GM13976 (cell line): Measurements from ENCODE around the gene RPL32.

ENCODE experiments used
- DNase-seq: peaks from one replicate; pipeline ENCODE4 v3.0.0; 2012; ENCODE audit warnings: low spot score
- in situ Hi-C: fragments of 300-500 bp; cut with MboI; formaldehyde crosslinking; loops from one replicate; pipeline ENCODE4 v1.12.0; 2022; ENCODE audit warnings: low sequenced_read_pairs, mixed read lengths, inconsistent platforms; ENCODE audit not compliant: unreplicated experiment
- TF ChIP-seq, protein P1 (sequence below): IDR thresholded peaks from 2 replicates; pipeline ENCODE4 v1.5.1; 2012; ENCODE audit warnings: borderline replicate concordance, mild to moderate bottlenecking; ENCODE audit not compliant: insufficient read depth; ENCODE audit errors: extremely low read depth, missing control alignments, control extremely low read depth

RPL32 gene

DNA sequence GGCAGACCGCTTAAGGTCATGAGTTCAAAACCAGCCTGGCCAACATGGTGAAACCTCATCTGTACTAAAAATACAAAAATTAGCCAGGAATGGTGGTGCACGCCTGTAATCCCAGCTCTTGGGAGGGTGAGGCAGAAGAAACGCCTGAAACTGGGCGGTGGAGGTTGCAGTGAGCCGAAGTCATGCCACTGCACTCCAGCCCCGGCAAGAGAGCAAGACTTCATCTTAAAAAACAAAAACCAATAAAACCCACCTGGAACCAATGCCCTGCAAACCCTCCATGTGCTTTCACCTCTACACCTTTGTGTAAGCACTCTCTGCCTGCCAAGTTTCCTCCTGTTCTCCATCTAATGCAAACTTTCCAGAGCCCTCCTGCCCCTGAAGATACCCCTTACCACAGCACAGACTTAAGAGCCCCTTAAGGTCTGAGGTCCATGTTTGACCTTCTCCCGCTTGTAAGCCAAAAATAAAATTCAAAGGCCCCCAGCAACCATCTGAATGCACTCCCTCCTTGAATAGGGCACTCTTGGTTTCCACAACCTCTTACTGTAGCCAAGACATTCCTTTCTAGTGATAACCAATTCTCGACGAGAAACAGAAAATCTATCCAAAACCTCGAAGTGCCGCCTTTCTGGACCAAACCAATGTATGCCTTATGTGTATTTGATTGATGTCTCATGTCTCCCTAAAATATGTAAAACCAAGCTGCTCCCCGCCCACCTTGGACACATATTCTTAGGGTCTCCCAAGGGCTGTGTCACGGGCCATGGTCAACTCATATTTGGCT, 3.0 kb downstream of the RPL32 start:
- in situ Hi-C loops = no loop called here
- no peak for DNase-seq
- TF ChIP-seq, protein P1, sequence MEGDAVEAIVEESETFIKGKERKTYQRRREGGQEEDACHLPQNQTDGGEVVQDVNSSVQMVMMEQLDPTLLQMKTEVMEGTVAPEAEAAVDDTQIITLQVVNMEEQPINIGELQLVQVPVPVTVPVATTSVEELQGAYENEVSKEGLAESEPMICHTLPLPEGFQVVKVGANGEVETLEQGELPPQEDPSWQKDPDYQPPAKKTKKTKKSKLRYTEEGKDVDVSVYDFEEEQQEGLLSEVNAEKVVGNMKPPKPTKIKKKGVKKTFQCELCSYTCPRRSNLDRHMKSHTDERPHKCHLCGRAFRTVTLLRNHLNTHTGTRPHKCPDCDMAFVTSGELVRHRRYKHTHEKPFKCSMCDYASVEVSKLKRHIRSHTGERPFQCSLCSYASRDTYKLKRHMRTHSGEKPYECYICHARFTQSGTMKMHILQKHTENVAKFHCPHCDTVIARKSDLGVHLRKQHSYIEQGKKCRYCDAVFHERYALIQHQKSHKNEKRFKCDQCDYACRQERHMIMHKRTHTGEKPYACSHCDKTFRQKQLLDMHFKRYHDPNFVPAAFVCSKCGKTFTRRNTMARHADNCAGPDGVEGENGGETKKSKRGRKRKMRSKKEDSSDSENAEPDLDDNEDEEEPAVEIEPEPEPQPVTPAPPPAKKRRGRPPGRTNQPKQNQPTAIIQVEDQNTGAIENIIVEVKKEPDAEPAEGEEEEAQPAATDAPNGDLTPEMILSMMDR = no peak

DNA sequence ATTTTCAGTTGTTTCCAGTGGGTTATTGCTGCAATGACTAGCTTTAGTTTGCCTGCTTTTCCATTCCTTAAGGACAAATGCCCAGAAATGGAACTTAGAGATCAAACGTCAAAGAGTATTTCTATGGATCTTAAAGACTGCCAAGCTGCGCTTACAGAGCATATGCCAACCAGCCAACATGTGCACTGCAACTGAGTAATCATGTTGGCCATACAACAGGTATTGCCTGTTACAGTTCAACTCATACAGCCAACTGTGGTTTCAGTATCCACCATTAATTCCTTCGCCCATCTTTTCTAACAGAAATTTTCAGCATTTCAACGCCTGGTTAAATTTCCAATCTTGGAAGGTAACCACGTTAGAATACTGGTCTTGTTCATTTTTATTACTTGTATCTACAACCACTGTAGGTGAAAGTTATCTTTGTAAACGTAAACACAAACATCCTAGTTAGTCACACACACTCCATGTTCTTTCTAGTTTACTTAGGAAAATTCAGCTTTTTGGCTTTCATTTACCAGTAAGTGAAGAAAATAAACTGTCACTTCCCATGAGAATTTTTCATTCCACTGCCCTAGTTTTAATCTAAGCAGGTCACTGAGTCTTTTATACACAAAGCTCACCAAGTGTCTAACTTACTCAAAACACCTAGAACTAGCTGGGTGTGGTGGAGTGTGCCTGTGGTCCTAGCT, 3.9 kb downstream of the RPL32 start:
- in situ Hi-C loops = no loop called here
- no peak for DNase-seq
- TF ChIP-seq, protein P1 = no peak

DNA sequence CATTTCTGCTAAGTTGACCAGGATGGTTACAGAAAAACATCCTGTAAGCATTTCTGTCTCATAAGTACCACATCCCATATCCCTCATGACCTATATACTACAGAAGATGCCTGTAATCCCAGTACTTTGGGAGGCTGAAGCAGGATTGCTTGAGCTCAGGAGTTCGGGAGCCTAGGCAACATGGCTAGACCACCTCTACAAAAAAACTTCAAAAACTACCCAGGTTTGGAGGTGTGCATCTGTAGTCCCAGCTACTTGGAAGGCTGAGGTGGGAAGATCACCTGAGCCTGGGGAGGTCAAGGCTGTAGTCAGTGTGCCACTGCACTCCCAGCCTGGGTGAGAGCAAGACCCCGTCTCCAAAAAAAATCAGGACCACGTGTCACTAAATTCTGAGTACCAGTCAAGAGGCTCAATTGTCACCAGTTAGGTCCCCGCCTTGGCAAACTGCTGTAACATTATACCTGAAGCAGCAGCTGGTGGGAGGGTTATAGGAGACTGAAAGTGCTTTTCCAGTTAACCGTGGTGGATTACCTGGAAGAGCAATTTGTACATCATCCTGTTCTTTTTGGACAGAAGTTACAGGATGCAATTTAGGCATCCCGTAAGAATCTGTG, 6.2 kb downstream of the RPL32 start:
- TF ChIP-seq, protein P1 = no peak
- in situ Hi-C loops = no loop called here
- DNase-seq = no peak

DNA sequence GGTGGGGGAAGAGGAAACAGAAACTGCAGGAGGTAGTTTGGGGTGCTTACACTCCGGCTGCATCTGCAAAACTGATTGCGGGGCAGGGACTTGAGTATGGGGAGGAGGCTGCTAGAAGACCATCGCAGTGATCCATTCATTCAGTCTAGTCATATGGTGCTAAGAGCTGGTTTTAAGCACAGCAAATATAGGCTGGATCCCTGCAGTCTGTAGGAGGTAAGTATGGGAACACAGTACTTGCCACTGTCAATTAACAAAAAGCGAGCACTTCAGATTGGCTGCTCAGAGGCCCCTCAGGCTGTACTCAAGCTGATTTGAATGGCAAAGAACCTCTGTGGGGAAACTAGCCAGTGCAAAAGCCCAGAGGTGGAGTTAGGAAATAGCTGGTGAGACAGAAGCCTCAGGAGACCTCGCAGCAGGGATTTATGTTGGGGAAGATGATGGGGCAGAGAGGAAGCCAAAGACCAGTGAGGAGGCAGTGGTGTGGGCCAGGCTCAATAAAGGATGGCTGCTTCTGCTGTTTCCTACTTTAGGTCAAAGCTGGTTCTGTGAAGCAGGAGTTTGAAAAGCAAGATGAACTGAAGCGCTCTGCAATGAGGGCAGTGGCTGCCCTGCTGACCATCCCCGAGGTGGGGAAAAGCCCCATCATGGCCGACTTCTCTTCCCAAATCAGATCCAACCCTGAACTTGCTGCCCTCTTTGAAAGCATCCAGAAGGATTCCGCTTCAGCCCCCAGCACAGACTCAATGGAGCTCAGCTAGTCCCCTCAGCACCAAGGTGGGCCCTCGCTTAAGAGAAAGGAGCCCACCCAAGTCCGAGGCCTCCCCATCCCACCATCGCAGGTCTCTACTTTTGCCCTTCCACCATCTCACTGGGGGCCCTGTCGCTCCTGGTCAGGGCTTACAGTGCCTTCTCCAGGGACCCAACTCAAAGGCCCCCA, 7.9 kb downstream of the RPL32 start:
- in situ Hi-C loops = no loop called here

DNA sequence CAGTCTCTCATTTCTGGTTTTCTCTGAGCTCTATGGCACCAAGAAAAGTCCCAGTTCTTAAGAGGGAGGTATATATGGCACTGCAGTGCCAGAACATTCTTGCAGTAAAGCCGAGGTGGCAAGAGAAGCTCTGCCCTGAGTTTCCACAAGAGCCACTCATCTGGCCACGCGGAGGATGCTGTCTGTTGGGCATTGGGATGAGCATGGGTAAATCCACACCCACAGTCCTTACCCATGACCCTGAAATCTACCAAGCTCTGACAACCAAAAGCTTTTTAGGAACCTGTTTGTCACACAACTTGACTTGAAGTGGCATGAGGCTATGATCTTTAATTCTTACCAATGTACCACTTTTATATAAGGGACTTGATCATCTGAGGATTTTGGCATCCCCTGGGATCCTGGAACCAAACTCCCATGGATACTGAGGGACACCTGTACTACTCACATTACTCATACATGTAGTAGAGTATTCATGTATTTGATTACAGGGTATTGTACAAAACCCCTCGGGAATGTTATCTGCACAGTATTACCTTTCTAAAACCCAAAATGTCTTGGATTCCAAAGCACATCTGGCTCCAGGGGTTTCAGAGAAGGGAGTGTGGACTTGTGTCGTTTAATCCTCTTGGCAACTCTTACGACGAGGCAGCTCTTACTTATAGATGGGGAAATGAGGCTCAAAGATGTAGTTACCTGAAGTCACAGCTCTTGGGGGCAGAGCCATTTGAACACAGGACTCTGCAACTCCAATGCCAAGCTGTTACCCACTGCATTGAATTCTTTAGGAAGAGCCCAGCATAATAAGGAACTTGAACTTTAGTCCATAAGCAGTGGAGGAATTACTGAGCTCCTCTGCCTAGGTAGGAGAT, 8.8 kb downstream of the RPL32 start:
- TF ChIP-seq, protein P1 = no peak
- in situ Hi-C loops = no loop called here
- DNase-seq = no peak

More for the DNA sequence above, 7.9 kb downstream of the RPL32 start:
- TF ChIP-seq, protein P1 = no peak
- no peak for DNase-seq
